ENCODE data around the gene WDR77.

WDR77 gene

DNA sequence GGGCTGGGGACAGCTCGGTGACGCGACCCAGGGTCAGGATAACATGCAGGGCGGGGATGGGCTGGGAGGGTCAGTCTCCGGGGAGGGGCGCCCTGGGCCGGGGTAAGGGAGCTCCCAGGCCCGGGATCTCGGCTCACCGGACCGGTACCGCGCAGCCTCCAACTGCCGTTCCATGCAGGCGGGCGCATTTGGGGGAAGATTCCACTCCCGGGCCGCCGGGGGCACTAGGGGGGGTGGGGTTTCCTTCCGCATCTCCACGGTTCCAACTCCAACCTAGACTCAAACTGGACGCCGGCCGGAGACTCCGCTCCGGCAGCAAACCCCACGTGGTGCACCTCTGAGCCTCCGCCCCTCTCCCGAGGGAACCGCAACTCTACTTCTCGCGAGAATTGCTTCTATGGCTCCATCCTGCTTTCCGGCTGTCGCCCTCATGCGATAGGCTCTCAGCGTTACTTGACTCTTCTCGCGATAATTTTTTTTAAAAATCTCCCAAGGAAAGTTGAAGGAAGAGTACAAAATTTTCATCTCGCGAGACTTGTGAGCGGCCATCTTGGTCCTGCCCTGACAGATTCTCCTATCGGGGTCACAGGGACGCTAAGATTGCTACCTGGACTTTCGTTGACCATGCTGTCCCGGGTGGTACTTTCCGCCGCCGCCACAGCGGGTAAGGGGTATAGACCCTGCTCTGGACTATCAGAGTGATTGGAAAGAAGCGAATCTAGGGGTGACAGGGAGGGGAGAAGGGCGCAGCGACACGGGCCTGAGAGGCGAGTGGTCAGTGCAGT, at the start of gene WDR77, which contains the start of gene ATP5PB:
Gene WDR77, minus strand, starts transcription at position 339 of the 785 bp plus-strand sequence. Its CDS starts 87 bp downstream, at position 252.
Gene ATP5PB, plus strand, starts transcription at position 547 of the 785 bp plus-strand sequence. Its CDS starts 78 bp downstream, at position 625.
- peak; percentile 95 for DNase-seq (ENCODE audit: low spot score)

DNA sequence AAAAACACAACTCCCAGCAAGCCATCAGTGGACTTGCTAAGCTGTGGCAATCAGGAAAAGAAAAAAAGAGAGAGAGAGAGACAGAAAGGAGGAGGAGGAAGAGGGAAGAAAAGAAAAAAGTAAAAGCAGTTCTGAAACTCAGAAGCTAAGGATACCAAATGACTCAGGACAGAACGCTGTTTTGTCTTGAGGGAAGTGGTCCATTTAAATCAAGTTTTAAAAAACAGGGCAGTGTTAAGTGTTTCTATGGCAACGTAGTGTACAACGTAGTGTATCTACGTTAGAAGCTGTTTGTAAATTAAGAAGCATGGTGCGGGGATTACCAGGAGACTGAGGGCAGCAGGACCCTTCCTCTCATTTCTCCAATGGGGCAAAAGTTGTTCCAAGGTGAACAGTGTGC, 48.5 kb upstream of the WDR77 start:
- DNase-seq (ENCODE audit: low spot score) = no peak

DNA sequence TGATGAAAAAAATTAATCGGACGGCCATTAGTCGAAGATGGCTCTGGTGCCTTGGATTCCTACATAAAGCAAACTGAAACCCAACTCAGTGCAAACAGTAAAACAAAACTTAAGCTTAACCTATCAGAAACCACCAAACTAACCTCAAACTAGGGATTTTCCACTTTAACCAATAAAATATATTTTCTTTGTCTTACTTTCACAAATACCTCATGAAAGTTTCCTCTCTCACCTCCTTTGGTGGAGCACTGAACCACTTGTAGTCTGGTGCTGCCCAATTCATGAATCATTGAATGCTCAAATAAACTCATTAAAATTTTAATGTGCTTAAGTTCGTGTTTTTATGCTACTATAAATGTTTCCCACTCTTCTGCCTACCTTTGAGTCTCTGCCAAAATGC, 47.3 kb upstream of the WDR77 start:
- DNase-seq (ENCODE audit: low spot score) = no peak

DNA sequence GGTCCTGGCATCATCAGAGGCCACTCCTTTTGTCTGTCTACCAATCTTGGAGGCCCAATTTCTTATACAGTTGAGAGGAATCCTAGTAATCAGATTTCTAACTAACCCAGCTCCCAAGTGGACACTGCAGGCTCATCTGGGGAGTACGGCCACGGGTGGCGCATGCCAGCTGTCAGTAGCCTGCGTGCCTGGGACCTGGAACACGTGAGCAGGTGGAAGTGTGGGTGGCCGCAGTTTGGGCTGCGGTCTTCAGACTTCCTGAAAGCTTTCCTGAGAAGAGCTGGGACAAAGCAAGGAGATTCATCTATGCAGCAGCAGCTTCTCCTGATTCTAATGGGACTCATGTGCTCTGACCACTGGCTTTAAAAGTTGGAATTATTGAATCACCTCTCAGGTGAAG, 42.0 kb upstream of the WDR77 start:
- no peak for DNase-seq (ENCODE audit: low spot score)

DNA sequence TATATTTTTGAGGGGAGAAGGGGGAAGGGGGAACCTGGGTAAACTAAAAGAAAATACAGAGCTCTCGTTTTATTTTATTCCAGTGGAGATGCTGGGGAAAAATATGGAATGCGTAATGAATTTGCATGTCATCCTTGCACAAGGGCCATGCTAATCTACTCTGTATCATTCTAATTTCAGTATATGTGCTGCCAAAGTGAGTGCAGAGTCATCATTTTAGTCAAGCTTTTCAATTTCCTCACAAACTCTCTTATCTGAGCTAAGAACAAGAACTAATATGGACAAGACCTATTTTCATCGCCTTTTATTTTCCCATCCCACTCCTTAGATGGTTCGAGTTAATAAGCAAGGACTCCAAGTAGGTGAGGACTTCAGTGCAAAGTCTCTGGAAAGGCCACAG, 41.2 kb upstream of the WDR77 start:
- DNase-seq (ENCODE audit: low spot score) = no peak

DNA sequence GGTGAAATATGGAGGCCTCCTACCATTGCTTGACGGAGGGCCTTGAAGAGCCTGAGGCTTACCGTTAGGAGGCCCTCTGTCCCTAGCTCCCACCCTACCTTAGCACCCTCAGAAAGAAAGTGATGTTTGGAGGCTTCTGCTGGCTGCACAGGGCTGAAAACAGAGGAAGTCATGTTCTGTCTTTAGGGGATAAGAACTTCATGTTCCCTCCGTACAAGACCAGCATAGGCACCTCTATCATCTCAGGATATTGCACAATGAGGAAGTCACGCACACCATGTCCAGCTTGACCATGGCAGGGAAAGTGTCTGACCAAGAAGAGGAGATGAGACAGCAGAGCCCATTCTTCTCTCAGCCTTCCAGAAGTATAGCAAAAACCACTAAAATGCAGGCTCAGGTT, 40.5 kb upstream of the WDR77 start:
- DNase-seq (ENCODE audit: low spot score) = no peak

DNA sequence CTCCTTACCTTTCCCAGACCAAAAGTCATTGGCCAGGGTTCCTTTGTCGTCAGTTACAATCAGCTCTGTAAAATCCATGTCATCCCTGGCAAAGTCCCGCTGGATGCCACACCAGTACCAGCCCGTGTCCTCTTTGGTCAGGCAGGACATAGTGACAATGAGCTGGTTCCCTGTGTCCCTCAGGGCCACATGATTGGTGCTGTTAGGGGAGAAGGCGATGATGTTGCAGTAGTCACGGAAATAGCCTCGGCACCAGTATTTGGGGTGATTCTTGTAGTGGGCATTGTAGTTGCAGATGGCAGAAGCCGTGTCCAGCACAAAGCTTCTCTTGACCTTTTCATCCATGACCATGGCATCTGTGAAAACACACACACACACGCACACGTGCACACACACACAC, 39.6 kb upstream of the WDR77 start:
- no peak for DNase-seq (ENCODE audit: low spot score)

DNA sequence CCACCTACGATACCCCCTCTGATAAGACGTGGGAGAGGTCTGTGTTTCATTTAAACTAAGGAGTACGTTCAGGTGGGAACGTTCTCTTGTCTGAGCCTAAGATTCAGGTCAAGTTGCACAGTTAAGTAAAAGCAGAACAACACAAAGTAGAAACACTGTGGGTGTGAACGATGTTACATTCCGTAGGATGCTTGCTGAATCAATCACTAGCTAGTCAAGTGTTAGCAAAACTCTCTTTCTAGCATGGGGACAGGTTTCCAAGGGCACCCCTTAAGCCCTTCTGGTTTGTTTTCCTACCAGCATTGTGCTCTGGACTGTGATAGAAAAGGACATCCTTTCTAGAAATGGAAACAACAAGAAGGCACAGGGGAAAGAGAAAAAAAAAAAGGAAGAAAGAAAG, 38.1 kb upstream of the WDR77 start:
- no peak for DNase-seq (ENCODE audit: low spot score)

DNA sequence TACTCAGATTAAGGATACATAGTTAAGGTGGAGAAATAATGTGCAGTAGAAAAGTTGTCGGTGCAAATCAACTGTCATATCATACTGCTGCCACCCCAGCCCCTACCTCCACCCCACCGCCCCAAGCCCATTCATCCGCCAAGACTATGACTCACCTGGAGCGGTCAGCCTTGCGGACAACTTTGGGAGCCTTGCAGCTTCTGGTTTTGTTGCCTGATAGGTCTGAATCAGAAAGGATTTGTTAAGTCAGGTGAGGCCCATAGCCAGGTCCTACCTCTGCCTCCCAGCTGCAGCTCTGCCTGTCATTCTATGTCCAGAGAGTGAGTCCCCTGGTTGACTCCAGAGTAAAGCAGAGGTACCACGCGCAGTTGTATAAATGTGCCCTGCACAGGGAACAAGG, 37.4 kb upstream of the WDR77 start:
- DNase-seq (ENCODE audit: low spot score) = no peak

DNA sequence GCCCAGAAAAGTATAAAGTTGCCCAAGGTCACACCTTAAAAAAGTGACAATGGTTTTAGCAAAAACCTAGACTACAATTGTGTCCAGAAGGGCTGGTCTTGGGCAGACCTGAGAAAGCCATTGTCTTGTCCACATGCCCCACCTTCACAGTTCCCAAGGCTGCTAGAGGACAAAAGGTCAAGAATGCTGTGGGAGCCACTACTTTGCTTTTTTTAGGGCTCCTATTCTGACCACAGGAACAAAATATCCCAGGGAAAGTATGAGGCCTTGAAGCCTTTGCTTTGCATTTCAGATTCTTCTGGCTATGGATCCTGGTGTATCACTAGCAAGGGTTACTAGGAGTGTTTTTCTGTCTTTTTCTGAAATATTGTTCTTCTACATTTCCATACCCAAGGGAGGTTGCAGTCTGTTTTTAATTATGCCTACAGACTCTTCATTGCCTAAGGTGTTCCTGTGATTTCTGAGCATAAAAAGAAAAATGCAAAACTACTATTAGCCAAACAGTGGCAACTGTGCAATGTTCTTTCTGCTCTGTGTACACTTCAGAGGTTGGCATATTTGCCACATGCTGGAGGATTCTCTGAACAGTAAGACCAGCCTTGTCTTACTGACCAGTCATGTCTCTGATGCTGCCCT, 35.5 kb upstream of the WDR77 start:
- DNase-seq (ENCODE audit: low spot score) = no peak

DNA sequence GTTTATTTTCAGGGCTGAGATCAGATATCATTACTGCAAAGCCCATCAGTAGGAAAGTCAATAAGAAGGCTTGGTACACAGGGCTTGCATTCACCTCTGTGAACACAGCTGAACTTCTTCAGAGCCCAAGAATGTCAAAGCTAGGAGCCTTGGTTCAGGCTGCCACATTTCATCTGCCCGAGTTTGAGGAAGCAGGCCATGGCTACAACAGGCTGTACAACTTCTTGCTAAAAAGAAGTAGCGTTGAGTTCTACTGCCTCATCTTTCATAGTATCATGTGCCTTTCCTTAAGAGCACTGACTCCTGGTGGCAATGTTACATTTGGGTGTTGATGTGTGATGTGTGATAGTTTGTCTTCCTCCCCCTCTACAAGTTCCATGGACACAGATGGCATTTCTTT, 34.8 kb upstream of the WDR77 start:
- DNase-seq (ENCODE audit: low spot score) = no peak

DNA sequence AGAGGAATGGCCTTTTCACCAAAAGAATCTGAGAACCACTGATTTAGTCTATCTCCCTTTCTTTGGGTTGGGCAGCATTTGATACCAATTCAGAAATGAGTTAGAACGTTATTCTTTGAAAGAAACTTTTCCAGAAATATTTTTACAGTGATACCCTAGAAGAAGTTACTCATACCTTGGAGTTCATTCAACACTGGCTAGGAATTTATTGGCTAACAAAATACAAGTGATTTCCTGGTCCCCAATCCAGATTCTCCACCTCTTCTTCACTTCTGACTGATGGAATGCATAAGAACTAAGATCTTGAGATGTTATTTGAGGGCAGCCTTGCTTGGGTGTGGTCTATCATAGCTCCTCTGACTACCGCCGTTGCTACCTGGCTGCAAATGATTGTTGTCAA, 34.1 kb upstream of the WDR77 start:
- no peak for DNase-seq (ENCODE audit: low spot score)

DNA sequence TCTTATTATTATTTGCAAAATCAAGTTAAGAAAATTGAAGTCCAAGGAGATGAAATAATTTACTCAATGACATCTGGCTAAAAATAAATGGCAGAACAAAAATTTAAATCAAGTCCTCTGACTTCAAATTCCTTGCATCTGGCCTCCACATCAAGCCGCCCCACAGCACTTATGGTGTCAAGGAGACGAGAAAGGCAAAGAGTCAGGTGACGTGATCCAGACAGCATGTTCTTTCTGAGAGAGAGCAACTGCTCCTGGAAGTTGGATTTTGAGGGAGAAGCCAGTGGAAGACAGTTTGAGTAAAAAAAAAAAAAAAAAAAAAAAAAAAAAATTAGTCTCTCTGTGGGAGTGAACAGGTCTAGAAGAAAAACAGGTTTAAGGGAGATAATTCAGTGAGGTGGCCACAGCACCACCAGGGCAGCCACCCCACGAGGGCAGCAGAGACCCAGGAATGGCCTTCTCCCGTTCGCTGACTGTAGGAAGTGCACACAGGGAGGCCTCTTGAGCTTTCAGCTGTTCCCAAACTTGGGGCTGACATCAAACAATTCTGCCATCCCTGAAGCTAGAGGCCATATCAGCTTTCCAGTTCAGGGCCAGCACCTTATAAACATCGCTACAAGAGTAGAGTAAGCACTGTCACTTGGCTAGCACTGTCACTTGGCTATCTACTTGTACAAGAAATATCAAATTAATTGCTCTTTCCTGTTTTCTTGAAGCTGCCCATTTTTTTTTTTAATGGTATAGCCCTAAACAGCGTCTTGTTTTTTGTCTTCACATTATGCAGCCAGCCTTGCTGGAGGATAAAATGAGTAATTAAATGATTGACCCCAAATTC, 32.5 kb upstream of the WDR77 start:
- DNase-seq (ENCODE audit: low spot score) = peak; percentile 70

DNA sequence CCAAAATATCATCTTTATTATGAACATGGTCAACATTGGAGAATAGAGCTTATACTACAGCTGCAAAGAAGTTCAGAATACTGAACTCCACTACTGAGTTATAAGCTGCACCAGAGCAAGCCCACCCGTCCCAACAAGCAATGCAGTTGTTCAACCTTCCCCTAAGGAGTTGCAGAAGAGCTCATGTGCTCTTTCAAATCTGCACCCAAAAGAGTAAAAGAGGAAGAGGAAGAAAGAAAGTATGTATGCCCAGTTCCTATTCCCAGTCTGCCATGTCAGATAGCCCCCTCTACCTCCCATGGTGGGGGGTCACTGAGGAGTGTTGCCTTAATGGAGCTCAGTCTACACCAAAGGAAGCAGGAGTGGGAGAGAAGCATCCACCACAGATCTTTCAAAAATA, 31.6 kb upstream of the WDR77 start:
- no peak for DNase-seq (ENCODE audit: low spot score)

DNA sequence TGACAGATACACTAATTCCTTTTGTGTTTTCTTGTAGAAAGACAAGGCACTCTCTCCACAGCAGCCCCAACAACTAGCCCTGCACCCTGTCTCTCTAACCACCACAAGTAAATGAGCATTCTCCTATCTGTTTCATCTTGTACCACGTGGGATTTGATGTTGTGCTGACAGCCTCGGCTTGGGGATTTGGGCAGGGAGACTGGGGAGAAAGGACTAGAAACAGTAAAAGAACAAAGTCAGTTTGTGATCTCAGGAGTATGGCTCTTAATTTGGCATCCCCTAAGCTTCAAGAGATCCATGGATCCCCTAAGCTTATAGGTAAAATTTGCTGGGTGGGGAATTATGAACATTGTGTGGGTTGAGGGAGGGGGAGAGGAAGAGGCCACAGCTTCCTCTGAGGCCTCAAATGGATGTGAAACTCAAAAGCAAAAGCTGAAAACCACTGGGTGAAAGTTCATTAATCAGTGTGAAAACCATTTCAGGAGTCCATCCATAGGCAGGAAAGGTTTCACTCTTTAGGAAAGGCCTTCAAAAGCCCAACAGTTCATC, 27.8 kb upstream of the WDR77 start:
- DNase-seq (ENCODE audit: low spot score) = no peak

DNA sequence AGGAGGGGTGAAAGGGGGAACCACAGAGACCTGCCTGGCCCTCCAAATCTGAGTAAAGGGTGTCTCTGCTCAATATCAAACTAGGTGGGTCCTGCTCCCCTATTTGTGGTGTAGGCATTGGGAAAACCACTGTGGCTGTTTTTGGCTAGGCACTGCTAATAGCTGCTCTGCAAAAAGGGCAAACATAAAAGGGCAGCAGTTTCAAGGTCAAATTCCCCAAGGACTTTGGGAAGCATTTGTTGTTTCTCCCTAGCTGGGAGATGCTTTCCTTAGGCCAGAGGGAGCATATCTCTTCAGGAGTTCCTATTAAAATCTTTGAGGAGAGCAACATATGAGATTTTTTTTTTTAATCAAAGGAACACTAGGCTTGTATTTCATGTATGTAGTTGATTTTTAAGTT, 27.2 kb upstream of the WDR77 start:
- DNase-seq (ENCODE audit: low spot score) = no peak

DNA sequence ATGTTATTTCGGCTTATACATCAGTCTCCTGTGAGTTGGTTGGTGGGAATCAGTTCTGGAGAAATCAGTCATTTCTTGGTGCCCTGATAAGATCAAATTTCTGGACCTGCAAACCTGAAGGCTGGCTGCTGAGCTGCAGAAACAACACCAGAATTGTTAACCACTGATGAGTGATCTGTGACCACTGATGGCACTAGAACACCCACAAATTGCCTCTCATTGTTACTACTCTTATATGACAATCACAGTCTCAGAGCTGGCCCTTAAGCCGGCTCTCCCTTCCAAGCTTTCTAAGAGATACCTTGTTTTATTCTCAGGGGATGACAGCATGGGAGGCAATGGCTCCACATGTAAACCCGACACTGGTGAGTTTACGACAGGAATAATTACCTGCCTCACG, 26.6 kb upstream of the WDR77 start:
- DNase-seq (ENCODE audit: low spot score) = no peak

DNA sequence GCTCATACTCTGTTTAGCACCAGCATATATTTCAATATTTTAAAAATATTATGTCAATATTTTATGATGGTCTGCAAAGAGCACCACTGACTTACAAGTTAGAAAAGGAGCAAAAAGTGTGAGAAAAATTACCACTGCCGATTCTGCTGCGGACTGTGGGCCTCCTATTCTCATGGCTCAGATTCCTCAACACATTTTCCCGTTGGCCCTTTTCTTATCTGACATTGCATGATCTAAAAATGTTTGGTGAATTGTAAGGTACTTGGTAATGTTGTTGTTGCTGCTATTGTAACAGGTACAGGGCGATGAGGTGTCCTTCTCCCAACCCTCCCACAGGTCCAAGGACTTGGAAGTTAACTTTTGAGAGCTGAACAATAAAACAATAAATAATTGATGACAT, 25.5 kb upstream of the WDR77 start:
- DNase-seq (ENCODE audit: low spot score) = no peak

DNA sequence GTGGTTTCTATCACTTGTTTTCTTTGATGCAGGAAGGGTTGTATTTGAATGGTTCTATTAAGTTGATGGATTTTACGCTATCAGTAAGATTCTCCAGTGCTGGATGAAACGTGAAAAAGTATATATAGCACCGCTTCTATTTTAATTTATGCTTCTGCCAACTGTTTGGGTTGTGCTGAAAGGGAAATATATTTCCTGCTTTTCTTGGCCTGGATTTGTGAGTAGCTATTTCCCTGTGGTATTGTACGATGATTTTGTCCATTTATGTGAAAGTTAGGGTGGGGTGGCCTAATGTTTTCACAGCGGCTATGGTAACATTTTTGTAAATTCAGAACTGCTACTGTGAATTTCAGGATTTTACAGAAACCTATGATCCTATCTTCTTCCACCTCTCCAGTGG, 25.1 kb upstream of the WDR77 start:
- no peak for DNase-seq (ENCODE audit: low spot score)

DNA sequence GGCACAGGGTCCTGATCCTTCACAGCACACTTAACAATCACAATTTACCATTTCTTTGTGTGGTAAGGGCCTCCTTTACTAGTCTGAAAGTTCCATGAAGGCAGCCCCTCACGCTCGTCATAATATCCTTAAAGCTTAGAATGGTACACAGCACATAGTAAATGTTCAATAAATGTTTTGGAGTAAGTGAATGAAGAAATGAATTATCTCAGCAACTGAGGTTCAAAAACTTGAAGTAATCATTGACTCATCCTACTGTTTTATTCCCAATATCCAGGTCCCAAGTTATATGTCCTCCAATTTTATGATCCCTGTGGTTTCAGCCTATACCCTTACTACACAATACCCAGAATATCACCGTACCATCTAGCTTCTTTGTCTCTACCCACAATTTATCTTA, 22.5 kb upstream of the WDR77 start:
- DNase-seq (ENCODE audit: low spot score) = no peak

DNA sequence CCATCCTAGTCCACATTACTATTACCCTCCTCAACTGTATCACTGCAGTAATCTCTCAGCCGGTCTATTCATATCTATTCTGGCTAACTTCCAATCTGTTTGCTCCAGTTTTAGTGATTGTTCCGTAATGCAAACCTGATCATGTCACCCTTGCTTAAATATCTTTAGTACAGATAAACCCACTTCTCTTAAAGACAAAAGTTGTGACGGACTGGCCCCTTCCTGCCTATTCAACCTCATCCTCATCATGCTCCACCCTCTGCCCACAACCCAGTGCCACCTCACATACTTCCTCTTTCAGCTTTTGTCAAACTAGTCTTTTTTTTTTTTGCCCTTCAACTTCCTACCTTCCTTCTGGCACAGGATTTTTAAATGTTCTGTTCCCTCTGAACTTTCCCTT, 22.0 kb upstream of the WDR77 start:
- DNase-seq (ENCODE audit: low spot score) = no peak

DNA sequence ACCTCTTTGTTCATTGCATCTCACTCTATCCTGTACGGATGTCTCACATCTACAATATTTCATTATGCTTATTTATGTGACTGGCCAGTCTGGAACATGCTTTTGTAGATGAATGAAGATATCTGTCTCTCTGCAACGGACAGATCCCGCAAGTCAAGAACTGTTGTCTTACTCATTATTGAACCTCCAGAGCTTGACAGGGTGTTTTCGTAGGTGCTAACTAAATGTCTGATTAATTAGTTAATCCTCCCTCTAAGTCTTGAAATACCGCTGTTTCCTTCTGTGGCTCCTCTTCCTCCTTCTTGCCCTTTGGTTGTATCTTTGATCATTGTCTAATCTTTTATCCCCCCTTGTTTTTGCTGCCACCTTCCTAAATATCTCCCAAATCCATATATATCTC, 21.5 kb upstream of the WDR77 start:
- DNase-seq (ENCODE audit: low spot score) = no peak

DNA sequence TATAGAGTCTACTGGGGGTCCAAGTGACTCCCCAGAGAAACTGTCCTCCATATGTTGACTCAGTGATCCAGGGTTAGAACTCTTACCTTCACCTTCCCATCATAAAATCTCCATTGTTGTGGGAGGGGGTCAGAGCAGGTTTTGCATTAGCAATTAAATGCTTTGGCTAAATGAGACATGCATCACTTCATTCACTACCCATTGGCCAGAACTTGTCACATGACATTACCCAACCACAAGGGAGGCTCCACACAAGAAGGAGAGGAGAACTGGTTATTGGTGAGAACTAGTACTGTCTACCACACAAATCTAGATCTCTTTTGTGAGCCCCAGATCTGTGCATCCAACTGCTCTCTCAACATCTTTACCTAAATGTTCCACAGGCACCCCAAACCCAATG, 20.5 kb upstream of the WDR77 start:
- DNase-seq (ENCODE audit: low spot score) = no peak

All from hepatic stellate cell (primary cell).